ENCODE results near the gene TRAF3IP1.
"Not testable (repeated sequence)": the region's sequence is repeated elsewhere in the genome, so short reads cannot be mapped to it uniquely, and the experiment has no call there.

- TF ChIP-seq CTCF, EP300 (IDR thresholded peaks at IDR 0.05): not testable (repeated sequence)
These were observed 48.6 kb upstream of the TRAF3IP1 start for GRCh38 chr2:238271686-238272085.
